Aorta (tissue), 5 donors: Measurements from ENCODE around the gene ATG4A. TPM values are rescaled to one million over a fixed set of nuclear protein-coding genes. Genes with fewer than 3 reads are reported as not detected.

Source experiments
- ATAC-seq: fragments of 200-7000 bp; cut with Tn5 transposase; one replicate; pipeline ENCODE4 v1.9.1; 2022; ENCODE audit warnings: moderate library complexity; ENCODE audit not compliant: low FRiP score
- DNase-seq, 2 donors: peaks; one replicate each; pipeline ENCODE4 v3.0.0-alpha.2; 2020
- H3K27ac ChIP-seq, 2 donors: one replicate each; pipeline ENCODE4 v1.5.1; 2013; ENCODE audit warnings: low read length in 2 of 2, mild to moderate bottlenecking in 2 of 2, moderate library complexity in 2 of 2, control low read depth in 1 of 2, inconsistent platforms in 1 of 2, low read depth in 1 of 2
- H3K27me3 ChIP-seq, 2 donors: one replicate each; pipeline ENCODE4 v1.6.1; 2013; ENCODE audit warnings: control low read depth in 1 of 2, low read length in 1 of 2, mild to moderate bottlenecking in 1 of 2, moderate library complexity in 1 of 2; ENCODE audit not compliant: insufficient read depth in 2 of 2, control insufficient read depth in 1 of 2
- H3K36me3 ChIP-seq, 2 donors: one replicate each; pipeline ENCODE4 v1.6.1; 2013; ENCODE audit warnings: control low read depth in 1 of 2, low read length in 1 of 2, mild to moderate bottlenecking in 1 of 2; ENCODE audit not compliant: insufficient read depth in 2 of 2, control insufficient read depth in 1 of 2
- H3K4me1 ChIP-seq, 2 donors: one replicate each; pipeline ENCODE4 v1.6.1; 2013; ENCODE audit warnings: low read length in 2 of 2, control low read depth in 1 of 2, mild to moderate bottlenecking in 1 of 2, moderate library complexity in 1 of 2; ENCODE audit not compliant: insufficient read depth in 2 of 2, control insufficient read depth in 1 of 2
- H3K4me3 ChIP-seq, 2 donors: one replicate each; pipeline ENCODE4 v1.5.1; 2013; ENCODE audit warnings: low read length in 2 of 2, control low read depth in 1 of 2, mild to moderate bottlenecking in 1 of 2
- H3K9me3 ChIP-seq: one replicate; pipeline ENCODE4 v1.6.1; 2013; ENCODE audit warnings: mild to moderate bottlenecking, low read length; ENCODE audit not compliant: control insufficient read depth
- WGBS, 2 donors: extraction: QIAGEN DNeasy Blood & Tissue Kit; methylation state at CpG; one replicate each; pipeline ENCODE4 v1.1.7; 2013; 5-methylcytosine and 5-hydroxymethylcytosine counted together
- intact Hi-C, 2 donors: fragments of 100-400 bp; cut with DNase I; formaldehyde crosslinking; loops; one replicate each; pipeline versions ENCODE4 v1.14.2 to v1.15.0; 2022
- polyA plus RNA-seq, 2 donors: library from polyadenylated mRNA; stranded (reverse); fragments of 200-250 nt; gene quantifications; one replicate each; pipeline ENCODE4 v1.2.3, GENCODE V29; 2013
- total RNA-seq, 2 donors: library from RNA; stranded (reverse); fragmentation: NEBNext Ultra II Directional; extraction: Animal tissue kit (Norgen Biotek cat#: 25700); gene quantifications; one replicate each; pipeline ENCODE4 v1.2.1, GENCODE V29; 2021
- donor health status: healthy with polysubstance abuse.
- donor health status: Bipolar disorder and iron deficiency.
- donor health status: DM: no; HTN: no; CAD: no.
- donor health status: DM: no; HTN: no; CAD: no.
- donor health status: DM: yes; HTN: yes; CAD: no.

ATG4A gene
- total and polyA plus RNA-seq, 4 donors = 10.5 to 14.4 (median 13.1) TPM

- intact Hi-C loops = no loop called here
- no peak overlapping the region for H3K27ac ChIP-seq
- DNase-seq = no peak
- 74 to 78% methylated on average over 3 of the region's 3 CpGs for WGBS, 2 donors
- H3K9me3 ChIP-seq = no peaks in the 10 kb centered on the region
- no peak overlapping the region for H3K4me3 ChIP-seq
- no peak for ATAC-seq
- H3K36me3 ChIP-seq = peaks cover 0 to 4% of the 10 kb centered on the region in 2 donors
- H3K27me3 ChIP-seq = no peaks in the 10 kb centered on the region
- no peaks in the 10 kb centered on the region for H3K4me1 ChIP-seq
Observed at GRCh38 chrX:108157628-108158027, 66.0 kb downstream of the ATG4A start.

- no peaks in the 10 kb centered on the region for H3K27me3 ChIP-seq
- H3K36me3 ChIP-seq = peaks cover 0 to 3% of the 10 kb centered on the region in 2 donors
- H3K4me1 ChIP-seq = no peaks in the 10 kb centered on the region
- no peaks in the 10 kb centered on the region for H3K9me3 ChIP-seq
- DNase-seq = no peak
- WGBS, 2 donors = 80 to 96% methylated on average over 11 of the region's 11 CpGs
- H3K27ac ChIP-seq = no peak overlapping the region
- H3K4me3 ChIP-seq = no peak overlapping the region
- ATAC-seq = no peak
- intact Hi-C loops = no loop called here
Observed at GRCh38 chrX:108159028-108159670, 67.6 kb downstream of the ATG4A start.

GRCh38 chrX:108160309-108160708 lies 68.7 kb downstream of the ATG4A start:
- Histone ChIP-seq H3K27ac (no peak overlapping the region), H3K4me1 (no peaks in the 10 kb centered on the region), H3K27me3 (no peaks in the 10 kb centered on the region), H3K4me3 (no peak overlapping the region), H3K9me3 (no peaks in the 10 kb centered on the region), H3K36me3 (peaks cover 0 to 3% of the 10 kb centered on the region in 2 donors)
- DNase-seq (no peak), ATAC-seq (no peak)
- WGBS, 2 donors = 76 to 89% methylated on average over 5 of the region's 5 CpGs
- intact Hi-C loops = no loop called here

- Histone ChIP-seq H3K4me3 (no peak overlapping the region), H3K27me3 (no peaks in the 10 kb centered on the region), H3K36me3 (no peaks in the 10 kb centered on the region), H3K9me3 (no peaks in the 10 kb centered on the region), H3K27ac (no peak overlapping the region), H3K4me1 (no peaks in the 10 kb centered on the region)
- ATAC-seq = no peak
- DNase-seq = no peak
- intact Hi-C loops = no loop called here
- WGBS, 2 donors = 88 to 95% methylated on average over 4 of the region's 4 CpGs
Observed at GRCh38 chrX:108162265-108162664, 70.7 kb downstream of the ATG4A start.

GRCh38 chrX:108163333-108164082 lies 71.9 kb downstream of the ATG4A start:
- 51 to 55% methylated on average over 7 of the region's 7 CpGs for WGBS, 2 donors
- intact Hi-C loops = no loop called here
- H3K27me3 ChIP-seq = no peaks in the 10 kb centered on the region

GRCh38 chrX:108165383-108166111 lies 74.0 kb downstream of the ATG4A start:
- intact Hi-C loops = no loop called here
- no peak overlapping the region for H3K27ac ChIP-seq
- no peaks in the 10 kb centered on the region for H3K4me1 ChIP-seq
- H3K27me3 ChIP-seq = no peaks in the 10 kb centered on the region
- H3K36me3 ChIP-seq = no peaks in the 10 kb centered on the region
- WGBS, 2 donors = 63 to 85% methylated on average over 7 of the region's 7 CpGs
- no peak overlapping the region for H3K4me3 ChIP-seq
- ATAC-seq = no peak
- no peaks in the 10 kb centered on the region for H3K9me3 ChIP-seq
- no peak for DNase-seq

More at GRCh38 chrX:108163333-108164082, 71.9 kb downstream of the ATG4A start:
- no peak for ATAC-seq
- Histone ChIP-seq H3K9me3 (no peaks in the 10 kb centered on the region), H3K36me3 (no peaks in the 10 kb centered on the region), H3K27ac (no peak overlapping the region), H3K4me3 (no peak overlapping the region), H3K4me1 (no peaks in the 10 kb centered on the region)
- no peak for DNase-seq

GRCh38 chrX:108167211-108167872 lies 75.8 kb downstream of the ATG4A start:
- H3K4me3 ChIP-seq = no peak overlapping the region
- no peaks in the 10 kb centered on the region for H3K36me3 ChIP-seq
- no peaks in the 10 kb centered on the region for H3K9me3 ChIP-seq
- ATAC-seq (no peak), DNase-seq (no peak)
- intact Hi-C loops = no loop called here
- H3K27me3 ChIP-seq = no peaks in the 10 kb centered on the region
- no peak overlapping the region for H3K27ac ChIP-seq
- no peaks in the 10 kb centered on the region for H3K4me1 ChIP-seq
- WGBS, 2 donors = 35 to 57% methylated on average over 5 of the region's 5 CpGs

GRCh38 chrX:108168961-108169740 lies 77.6 kb downstream of the ATG4A start:
- no peaks in the 10 kb centered on the region for H3K9me3 ChIP-seq
- DNase-seq = no peak
- intact Hi-C loops = no loop called here
- no peaks in the 10 kb centered on the region for H3K27me3 ChIP-seq
- 82 to 96% methylated on average over 9 of the region's 9 CpGs for WGBS, 2 donors
- H3K4me1 ChIP-seq = no peaks in the 10 kb centered on the region
- no peak overlapping the region for H3K27ac ChIP-seq
- H3K4me3 ChIP-seq = no peak overlapping the region
- H3K36me3 ChIP-seq = no peaks in the 10 kb centered on the region
- ATAC-seq = no peak
